ENCODE results near the gene MST1.
"Not testable (repeated sequence)": the region's sequence is repeated elsewhere in the genome, so short reads cannot be mapped to it uniquely, and the experiment has no call there.

MST1 gene

DNA sequence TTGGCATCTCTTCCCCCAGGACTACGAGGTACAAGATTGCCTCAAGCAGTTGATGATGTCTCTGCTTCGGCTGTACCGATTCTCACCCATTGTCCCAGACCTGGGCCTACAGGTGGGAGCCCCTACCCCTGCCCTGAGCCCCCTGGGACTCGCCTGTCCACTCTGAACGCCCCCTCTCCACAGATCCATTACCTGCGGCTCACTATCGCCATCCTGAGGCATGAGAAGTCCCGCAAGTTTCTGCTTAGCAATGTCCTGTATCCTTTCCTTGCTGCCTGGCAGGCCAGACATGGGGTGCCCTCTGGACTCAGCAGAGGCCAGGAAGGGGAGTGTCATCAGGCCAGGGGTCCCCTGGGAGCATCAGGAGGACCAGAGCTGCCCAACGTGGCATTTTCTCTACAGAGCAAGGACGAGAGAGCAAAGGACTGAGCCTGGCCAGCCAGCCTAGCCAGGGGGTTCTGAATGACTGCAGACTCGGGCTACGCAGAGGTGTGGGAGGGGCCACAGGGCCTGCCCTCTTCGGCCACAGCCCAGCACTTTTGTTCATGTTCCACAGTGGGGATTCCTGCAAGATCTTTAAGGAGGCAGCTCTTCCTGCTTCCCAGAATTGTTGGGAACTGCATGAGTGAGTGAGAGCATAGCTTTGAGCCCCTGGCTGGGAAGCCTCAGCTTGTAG is 11.3 kb upstream of the MST1 start:
- DNase-seq, result no peak

DNA sequence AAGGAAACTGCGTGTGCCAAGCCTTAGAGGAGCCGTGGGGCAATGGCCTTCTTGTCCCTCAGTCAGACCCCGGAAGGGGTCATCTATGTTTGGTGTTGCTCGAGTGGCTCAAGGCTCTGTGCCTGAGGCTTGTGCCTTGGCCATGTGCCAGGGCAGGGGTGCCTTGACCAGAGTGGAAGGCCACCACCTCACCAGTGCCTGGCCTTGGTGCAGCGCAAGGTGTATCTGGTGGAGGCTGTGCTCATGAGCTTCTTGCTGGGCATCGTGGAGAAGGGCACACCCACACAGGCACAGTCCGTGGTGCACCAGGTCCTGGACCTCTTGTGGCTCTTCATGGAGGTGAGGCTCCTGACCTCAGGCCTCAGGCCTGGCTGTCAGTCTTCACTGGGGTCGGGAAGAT is 10.7 kb upstream of the MST1 start:
- no peak for DNase-seq

DNA sequence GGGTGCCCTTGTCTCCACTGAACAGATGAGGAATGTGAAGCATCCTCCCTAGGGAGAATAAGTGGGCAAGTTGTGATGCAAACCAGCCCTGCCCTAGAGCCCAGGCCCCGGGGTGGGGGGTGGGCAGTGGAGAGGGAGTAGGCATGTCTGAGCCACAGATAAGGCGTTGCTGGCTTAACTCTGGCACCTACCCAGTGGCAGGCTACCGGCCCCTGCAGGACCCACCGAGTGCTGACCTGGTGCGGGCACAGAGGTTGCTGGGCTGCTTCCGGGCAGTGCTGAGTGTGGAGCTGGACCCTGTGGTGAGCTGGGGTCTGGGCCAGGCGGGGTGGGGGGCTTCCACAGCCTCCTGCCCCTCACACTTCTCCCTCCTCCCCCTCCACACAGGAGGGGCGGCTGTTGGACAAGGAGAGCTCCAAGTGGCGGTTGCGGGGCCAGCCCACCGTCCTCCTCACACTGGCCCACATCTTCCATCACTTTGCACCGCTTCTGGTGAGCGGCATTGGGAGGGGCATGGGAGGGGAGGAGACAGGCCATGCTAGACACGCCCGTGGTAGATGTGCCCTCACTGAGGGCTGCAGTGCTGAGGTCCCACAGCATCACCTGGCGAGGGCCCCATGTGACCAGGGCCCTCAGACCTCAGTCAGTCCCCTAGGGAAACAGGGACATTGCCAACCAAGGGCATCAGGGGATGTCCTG is 10.2 kb upstream of the MST1 start:
- no peak for DNase-seq

DNA sequence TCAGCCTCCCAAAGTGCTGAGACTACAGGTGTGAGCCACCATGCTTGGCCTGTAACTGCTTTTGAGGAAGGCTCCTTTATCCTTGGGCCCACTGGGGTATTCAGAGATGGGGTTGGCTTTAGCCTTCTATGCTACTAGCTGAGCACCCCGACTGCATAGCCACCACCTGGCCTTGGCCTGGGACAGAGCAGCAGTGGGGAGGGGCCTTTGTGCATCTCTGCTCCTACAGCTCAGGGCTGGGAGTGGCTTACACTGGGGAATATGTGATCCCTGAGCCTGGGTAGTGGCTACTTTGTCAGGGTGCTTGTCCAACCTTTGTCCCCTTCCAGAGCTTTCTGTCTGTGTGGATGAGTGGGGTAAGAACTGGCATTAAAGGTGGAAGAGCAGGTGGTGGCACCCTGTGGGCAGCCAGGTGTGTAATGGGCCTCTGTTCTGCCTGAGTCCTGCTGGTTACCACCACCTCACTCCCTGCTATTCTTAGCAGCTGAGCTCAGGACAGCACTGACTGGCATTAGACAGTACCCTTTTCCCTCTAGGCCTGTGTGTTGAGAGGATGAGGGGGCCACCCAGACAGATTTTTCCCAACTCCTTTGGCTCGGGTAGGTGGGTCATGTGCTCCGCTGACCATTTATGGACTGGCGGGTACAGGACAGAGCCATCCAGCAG is 6.2 kb upstream of the MST1 start:
- DNase-seq, result not testable (repeated sequence)

- DNase-seq, result not testable (repeated sequence)
Measured at GRCh38 chr3:49694409-49695070, 5.3 kb upstream of the MST1 start.

- DNase-seq, result not testable (repeated sequence)
Measured at GRCh38 chr3:49691481-49691880, 2.2 kb upstream of the MST1 start.

DNA sequence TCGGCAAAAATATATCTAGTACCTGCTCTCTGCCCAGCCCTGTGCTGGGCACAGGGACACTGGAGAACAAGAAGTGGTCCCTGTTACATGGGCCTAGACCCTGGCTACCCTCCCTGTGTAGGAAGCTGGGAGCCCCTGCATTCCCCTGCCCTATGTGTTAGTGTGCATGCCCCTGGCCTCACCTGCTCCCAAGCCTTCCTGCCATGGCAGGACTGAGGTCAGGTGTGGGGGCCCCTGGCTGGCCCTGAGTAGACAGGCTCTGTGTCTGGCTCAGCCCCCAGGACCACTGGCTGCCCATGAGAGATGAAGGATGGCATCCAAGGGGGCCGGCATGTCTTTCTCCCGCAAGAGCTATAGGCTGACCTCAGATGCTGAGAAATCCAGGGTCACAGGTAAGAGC is 1.6 kb upstream of the MST1 start:
- DNase-seq, result not testable (repeated sequence)

DNA sequence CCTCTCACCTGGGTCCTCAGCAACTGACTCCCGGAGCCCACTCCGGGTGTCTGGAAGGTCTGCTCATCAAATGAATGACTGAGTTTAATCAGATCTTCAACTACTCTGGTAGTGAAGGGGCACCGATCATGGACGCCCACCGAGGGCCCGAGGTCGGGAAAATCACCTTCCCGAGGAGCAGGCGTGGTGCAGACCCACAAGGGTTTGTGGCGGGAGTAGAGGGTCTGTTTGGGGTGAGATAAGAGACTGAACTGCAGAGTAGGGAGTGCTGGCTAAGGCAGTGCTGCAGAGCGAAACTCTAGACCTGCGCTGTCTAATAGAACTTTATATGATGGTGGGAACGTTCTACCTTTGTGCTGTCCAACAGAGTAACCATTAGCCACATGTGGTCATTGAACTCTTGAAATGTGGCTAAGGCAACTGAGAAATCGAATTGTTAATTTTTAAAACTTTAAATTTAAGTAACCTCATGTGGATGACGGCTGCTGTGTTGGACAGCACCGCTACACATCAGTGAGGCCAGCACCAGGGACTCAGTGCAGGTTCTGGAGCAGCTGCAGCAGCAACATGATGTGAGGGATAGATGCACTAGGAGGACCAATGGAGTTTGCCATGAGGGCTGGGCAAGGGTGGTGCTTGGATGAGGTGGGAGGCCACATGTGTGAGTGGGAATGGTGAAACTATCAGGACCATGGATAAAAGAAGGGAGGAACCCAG is 792 bp upstream of the MST1 start:
- DNase-seq, result not testable (repeated sequence)

GRCh38 chr3:49688338-49689045 is 782 bp downstream of the MST1 start:
- not testable (repeated sequence) for DNase-seq

- not testable (repeated sequence) for DNase-seq
Measured at GRCh38 chr3:49687424-49687795, 1.9 kb downstream of the MST1 start.

GRCh38 chr3:49686769-49687423 is 2.4 kb downstream of the MST1 start:
- DNase-seq, result not testable (repeated sequence)

DNA sequence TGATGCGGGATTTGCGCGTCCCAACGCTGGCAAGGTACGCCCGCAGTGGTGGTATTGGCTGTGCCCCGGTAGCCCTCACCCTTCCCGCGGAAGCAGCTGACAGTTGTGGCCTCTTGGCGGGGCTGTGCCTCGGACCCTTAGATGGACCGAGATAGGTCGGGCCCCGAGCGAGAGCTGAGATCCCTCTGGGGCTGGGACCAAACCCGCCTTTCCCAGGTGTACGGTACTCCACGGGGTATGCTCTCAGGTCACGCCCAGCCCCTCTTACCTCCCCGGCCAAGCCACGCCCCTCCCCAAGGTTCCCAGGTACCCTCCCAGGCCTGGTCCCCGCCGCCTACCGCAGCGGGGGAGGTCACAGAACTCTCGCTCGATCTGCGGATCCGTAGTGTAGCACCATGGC is 2.9 kb downstream of the MST1 start:
- DNase-seq, result not testable (repeated sequence)

GRCh38 chr3:49685846-49686245 is 3.4 kb downstream of the MST1 start:
- DNase-seq, result not testable (repeated sequence)

DNA sequence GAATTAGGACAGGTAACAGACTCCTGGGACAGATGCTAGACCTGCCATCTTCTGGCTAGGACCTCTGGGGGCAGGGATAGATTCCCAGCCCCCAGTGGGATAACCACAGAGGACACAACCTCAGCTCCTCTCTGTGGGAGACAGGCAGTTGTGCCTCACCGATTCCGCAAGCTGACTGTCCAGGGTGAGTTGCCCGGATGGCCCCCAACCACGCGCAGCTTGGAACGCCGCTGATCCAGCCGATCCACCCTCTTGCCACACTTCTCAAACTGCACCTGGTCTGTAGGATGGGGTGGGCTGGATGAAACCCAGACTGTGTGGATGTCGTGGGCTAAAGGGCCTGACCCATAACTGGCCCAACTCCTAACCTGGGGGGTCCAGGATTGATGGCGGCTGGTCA is 4.2 kb downstream of the MST1 start:
- not testable (repeated sequence) for DNase-seq

GRCh38 chr3:49684453-49684852 is 4.8 kb downstream of the MST1 start:
- not testable (repeated sequence) for DNase-seq

DNA sequence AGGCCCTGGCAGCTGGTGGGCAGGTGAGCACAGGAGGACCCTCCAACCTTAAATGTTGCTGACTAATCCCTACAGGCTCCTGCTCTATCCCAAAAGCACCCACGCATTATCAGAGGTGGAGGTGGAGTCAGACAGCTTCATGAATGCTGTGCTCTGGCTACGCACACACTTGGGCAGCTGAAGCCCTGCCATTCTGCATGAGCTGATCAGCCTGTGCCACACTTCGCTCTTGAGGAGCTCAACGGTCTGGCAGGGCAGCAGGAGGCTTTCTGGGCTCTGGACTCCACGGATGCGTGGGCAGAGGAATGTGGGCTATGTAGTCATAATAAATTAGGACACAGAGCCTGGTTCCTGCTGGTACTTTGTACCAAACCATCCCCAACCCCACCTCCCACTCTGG is 6.1 kb downstream of the MST1 start:
- DNase-seq, result no peak

GRCh38 chr3:49681543-49681942 is 7.7 kb downstream of the MST1 start:
- DNase-seq, result no peak

DNA sequence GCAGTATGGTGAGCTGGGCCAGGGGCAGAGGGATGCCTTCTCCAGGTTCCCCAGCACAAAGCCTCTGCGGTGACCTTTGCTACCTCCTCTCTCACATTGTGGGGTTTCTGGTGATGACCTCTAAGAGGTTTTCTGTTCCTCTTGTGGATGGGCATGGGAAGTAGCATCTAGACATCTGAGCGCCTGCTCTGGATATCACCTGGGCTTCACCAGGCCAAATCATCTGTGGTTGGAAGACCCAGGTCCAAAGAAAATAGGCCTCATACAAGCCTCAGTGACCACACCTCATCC is 8.1 kb downstream of the MST1 start:
- no peak for DNase-seq

- no peak for DNase-seq
Measured at GRCh38 chr3:49680493-49681231, 8.6 kb downstream of the MST1 start.

- DNase-seq, result no peak
Measured at GRCh38 chr3:49675912-49676311, 13.4 kb downstream of the MST1 start.

DNA sequence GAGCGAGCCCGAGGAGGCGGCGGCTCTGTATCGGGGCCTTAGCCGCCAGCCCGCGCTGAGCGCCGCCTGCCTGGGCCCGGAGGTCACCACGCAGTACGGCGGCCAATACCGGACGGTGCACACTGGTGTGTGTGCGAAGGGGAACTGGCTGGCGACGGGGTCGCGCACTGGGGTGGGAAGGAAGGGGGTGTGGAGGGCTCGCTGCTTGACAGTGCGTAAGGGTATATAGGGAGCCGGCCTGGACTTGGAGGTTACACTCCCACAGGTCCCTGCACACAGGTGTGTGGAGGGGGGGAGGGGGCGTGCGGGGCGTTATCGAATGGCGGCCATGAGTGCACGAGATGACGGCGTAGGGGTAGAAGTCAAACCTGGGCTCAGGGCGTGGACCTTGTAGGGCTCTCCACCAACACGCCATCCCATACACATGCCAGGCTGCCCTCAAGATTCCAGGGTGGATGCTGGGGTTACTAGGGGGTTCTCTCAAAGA is 14.7 kb downstream of the MST1 start:
- no peak for DNase-seq
